Keratinocyte (primary cell): ENCODE data around the gene ZSCAN18. TPM values are rescaled to one million over a fixed set of nuclear protein-coding genes. Genes with fewer than 3 reads are reported as not detected.

Experiments
- DNase-seq: peaks from one replicate; pipeline ENCODE4 v3.0.0-alpha.2; 2011; ENCODE audit warnings: low read depth, missing footprints, low spot score
- FAIRE-seq: peaks from 2 replicates; lab custom pipeline; 2011; peaks lifted over from hg19 to GRCh38; lab: Jason Lieb, UNC
- H2AFZ ChIP-seq: 2 replicates; pipeline ENCODE4 v1.6.0; 2012; ENCODE audit warnings: low read length, control low read depth, inconsistent platforms; ENCODE audit not compliant: control insufficient read depth
- H3K27ac ChIP-seq: 2 replicates; pipeline ENCODE4 v1.5.1; 2011; ENCODE audit warnings: low read length; ENCODE audit not compliant: control insufficient read depth, insufficient read depth
- H3K27me3 ChIP-seq: 3 replicates; pipeline ENCODE4 v1.6.0; 2011; ENCODE audit warnings: low read length; ENCODE audit not compliant: control insufficient read depth, insufficient read depth; ENCODE audit errors: extremely low read depth
- H3K36me3 ChIP-seq, 2 experiments: 2 replicates in 1 of 2; 3 replicates in 1 of 2; pipeline ENCODE4 v1.5.1; 2011; ENCODE audit warnings: low read length in 2 of 2, mild to moderate bottlenecking in 1 of 2; ENCODE audit not compliant: control insufficient read depth in 2 of 2, insufficient read depth in 2 of 2; ENCODE audit errors: extremely low read depth in 1 of 2
- H3K4me1 ChIP-seq: 3 replicates; pipeline ENCODE4 v1.5.1; 2011; ENCODE audit warnings: low read length; ENCODE audit not compliant: control insufficient read depth, insufficient read depth; ENCODE audit errors: extremely low read depth
- H3K4me2 ChIP-seq: 3 replicates; pipeline ENCODE4 v1.6.0; 2011; ENCODE audit warnings: low read depth, low read length; ENCODE audit not compliant: control insufficient read depth, insufficient read depth; ENCODE audit errors: extremely low read depth
- H3K4me3 ChIP-seq, 3 experiments: fragments of 200-600 bp in 1 of 3; sonication (generic) in 1 of 3; 2 replicates in 2 of 3; 3 replicates in 1 of 3; pipeline ENCODE4 v1.5.1; 2011 to 2016; ENCODE audit warnings: low read length in 3 of 3, mild to moderate bottlenecking in 3 of 3, control low read depth in 2 of 3, inconsistent platforms in 1 of 3, low read depth in 1 of 3, mixed read lengths in 1 of 3, mixed run types in 1 of 3, moderate library complexity in 1 of 3; ENCODE audit not compliant: control insufficient read depth in 2 of 3, insufficient read depth in 2 of 3; ENCODE audit errors: extremely low read depth in 1 of 3
- H3K79me2 ChIP-seq: 2 replicates; pipeline ENCODE4 v1.6.0; 2012; ENCODE audit warnings: low read length; ENCODE audit not compliant: control insufficient read depth, insufficient read depth
- H3K9ac ChIP-seq: 3 replicates; pipeline ENCODE4 v1.6.0; 2011; ENCODE audit warnings: low read length; ENCODE audit not compliant: control insufficient read depth, insufficient read depth; ENCODE audit errors: extremely low read depth
- H3K9me1 ChIP-seq: 3 replicates; pipeline ENCODE4 v1.6.0; 2011; ENCODE audit warnings: low read length; ENCODE audit not compliant: control insufficient read depth, insufficient read depth; ENCODE audit errors: extremely low read depth
- H3K9me3 ChIP-seq: 2 replicates; pipeline ENCODE4 v1.5.1; 2012; ENCODE audit warnings: low read depth, low read length; ENCODE audit not compliant: control insufficient read depth
- H4K20me1 ChIP-seq: 3 replicates; pipeline ENCODE4 v1.6.0; 2011; ENCODE audit warnings: low read length; ENCODE audit not compliant: control insufficient read depth, insufficient read depth; ENCODE audit errors: extremely low read depth
- EZH2 ChIP-seq: IDR thresholded peaks from one replicate; pipeline ENCODE4 v1.6.1; 2012; ENCODE audit warnings: inconsistent platforms, mild to moderate bottlenecking, low read length, moderate library complexity
- dilution Hi-C: fragments of 300-500 bp; cut with MboI; formaldehyde crosslinking; loops from one replicate; pipeline ENCODE4 v1.7.0; 2020; ENCODE audit warnings: low sequenced_read_pairs; ENCODE audit not compliant: extremely low pct_ligation_motif_present
- polyA plus RNA-seq, 5 experiments: library from polyadenylated mRNA; depleted of rRNA in 3 of 5; stranded (reverse) in 3 of 5; stranded (forward) in 1 of 5; unstranded in 1 of 5; fragments of >200 nt; gene quantifications; 1 replicate in 1 of 5; 2 replicates in 3 of 5; 3 replicates in 1 of 5; pipeline versions ENCODE4 v1.2.1 to v1.2.3, GENCODE V29; 2011 to 2012; ENCODE audit warnings: missing spikeins in 2 of 5, low read depth in 1 of 5, low replicate concordance in 1 of 5
- TF ChIP-seq, protein P1 (sequence below), 3 experiments: IDR thresholded peaks in 1 of 3; conservative IDR thresholded peaks in 1 of 3; optimal IDR thresholded peaks in 1 of 3; 2 replicates in 2 of 3; 3 replicates in 1 of 3; pipeline versions ENCODE3 to v1.5.1; 2011; ENCODE audit warnings: low read length in 3 of 3, mild to moderate bottlenecking in 3 of 3, moderate library complexity in 2 of 3, control low read depth in 1 of 3, inconsistent platforms in 1 of 3; ENCODE audit not compliant: insufficient read depth in 2 of 3; ENCODE audit errors: extremely low read depth in 1 of 3

The ZSCAN18 gene
- polyA plus RNA-seq, 1 donor (not counting 4 experiments of a cell fraction or from before 2014, with no cell fraction given), result 16.1 TPM

DNA sequence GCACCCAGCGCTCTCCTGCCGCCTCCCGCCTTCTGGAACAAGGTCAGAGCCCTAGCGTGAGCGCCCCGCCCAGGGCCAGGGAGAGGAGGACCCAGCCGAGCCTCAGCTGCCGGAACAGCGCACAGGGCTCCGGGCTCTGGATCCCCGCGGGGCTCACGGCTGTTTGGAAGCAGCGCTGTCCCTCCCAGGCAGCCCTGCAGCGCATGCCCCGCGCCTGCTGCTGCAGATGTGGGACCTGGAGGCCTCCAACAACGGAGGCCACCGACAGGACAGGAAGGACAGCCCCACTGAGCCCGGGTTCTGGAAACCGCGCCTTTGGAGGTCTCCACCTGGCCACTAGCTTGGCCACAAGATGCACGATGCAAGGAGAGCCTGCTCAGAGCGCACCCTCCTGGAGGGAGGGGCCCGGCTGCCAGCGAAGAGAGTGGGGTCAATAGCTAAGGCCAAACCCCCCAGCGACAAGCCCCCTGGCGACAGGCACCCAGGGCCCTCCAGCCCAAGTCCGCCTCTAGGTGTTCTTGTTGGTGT is 12.6 kb downstream of the ZSCAN18 start:
- no peak overlapping the region for H3K9ac ChIP-seq
- DNase-seq (no peak), FAIRE-seq (no peak)
- peaks cover 30% of the 10 kb centered on the region for H3K9me3 ChIP-seq
- no peak overlapping the region for H3K4me2 ChIP-seq
- no peaks in the 10 kb centered on the region for H3K27me3 ChIP-seq
- no peak overlapping the region for H3K4me3 ChIP-seq
- no peaks in the 10 kb centered on the region for H3K79me2 ChIP-seq
- no peak overlapping the region for H2AFZ ChIP-seq
- TF ChIP-seq, protein P1, sequence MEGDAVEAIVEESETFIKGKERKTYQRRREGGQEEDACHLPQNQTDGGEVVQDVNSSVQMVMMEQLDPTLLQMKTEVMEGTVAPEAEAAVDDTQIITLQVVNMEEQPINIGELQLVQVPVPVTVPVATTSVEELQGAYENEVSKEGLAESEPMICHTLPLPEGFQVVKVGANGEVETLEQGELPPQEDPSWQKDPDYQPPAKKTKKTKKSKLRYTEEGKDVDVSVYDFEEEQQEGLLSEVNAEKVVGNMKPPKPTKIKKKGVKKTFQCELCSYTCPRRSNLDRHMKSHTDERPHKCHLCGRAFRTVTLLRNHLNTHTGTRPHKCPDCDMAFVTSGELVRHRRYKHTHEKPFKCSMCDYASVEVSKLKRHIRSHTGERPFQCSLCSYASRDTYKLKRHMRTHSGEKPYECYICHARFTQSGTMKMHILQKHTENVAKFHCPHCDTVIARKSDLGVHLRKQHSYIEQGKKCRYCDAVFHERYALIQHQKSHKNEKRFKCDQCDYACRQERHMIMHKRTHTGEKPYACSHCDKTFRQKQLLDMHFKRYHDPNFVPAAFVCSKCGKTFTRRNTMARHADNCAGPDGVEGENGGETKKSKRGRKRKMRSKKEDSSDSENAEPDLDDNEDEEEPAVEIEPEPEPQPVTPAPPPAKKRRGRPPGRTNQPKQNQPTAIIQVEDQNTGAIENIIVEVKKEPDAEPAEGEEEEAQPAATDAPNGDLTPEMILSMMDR (optimal IDR thresholded peaks at IDR 0.05 in 1 of 3, IDR thresholded peaks at IDR 0.05 in 1 of 3, conservative IDR thresholded peaks at IDR 0.05 in 1 of 3; ENCODE audit: extremely low read depth in 1 of 3, insufficient read depth in 2 of 3, low read length in 3 of 3), result no peak
- no peak for TF ChIP-seq EZH2
- H3K36me3 ChIP-seq, result peaks cover 0 to 12% of the 10 kb centered on the region in 2 experiments
- dilution Hi-C loops, result no loop called here
- H3K4me1 ChIP-seq, result no peaks in the 10 kb centered on the region
- no peaks in the 10 kb centered on the region for H4K20me1 ChIP-seq
- no peak overlapping the region for H3K27ac ChIP-seq
- H3K9me1 ChIP-seq, result no peaks in the 10 kb centered on the region

DNA sequence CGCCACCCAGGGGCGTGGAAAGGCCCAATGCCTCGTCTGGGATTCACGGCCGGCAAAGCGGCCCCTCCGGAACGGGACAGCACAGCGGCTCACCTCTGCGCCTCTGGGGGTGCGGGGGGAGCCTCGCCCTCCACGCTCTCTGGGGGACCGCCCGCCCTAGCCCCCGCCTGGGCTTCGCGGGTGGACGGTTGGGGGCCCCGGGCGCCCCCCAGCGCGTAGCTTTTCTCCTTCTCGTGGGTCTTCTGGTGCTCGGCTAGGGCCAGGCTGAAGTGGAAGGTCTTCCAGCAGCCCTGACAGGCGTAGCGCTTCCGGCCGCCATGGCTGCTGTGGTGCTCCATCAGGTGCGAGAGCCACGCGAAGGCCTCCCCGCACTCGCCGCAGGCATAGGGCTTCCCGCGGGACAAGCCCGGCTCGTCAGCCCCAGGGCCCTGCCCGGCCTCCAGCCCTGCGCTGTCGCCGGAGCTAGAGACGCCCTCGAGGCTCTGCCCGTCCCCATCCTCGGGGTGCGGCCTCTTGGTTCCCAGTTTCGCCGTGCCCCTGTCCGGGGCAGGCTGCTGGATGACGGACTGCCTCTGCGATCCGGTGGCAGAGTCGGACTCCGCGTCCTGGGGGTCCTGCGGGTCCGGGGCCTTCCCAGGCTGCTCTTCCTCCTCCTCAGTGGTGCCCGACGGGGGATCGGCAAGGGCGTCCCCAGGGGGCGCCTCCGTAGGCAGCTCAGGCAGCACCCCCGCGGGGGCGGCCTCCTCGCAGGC is 13.3 kb downstream of the ZSCAN18 start:
- no peaks in the 10 kb centered on the region for H3K79me2 ChIP-seq
- H3K9me3 ChIP-seq, result peaks cover 31% of the 10 kb centered on the region
- FAIRE-seq, result no peak
- H3K27me3 ChIP-seq, result no peaks in the 10 kb centered on the region
- no peak for DNase-seq
- no peak overlapping the region for H3K4me2 ChIP-seq
- H3K9me1 ChIP-seq, result no peaks in the 10 kb centered on the region
- no peak overlapping the region for H2AFZ ChIP-seq
- H3K27ac ChIP-seq, result no peak overlapping the region
- no peak for TF ChIP-seq EZH2
- TF ChIP-seq, protein P1 (optimal IDR thresholded peaks at IDR 0.05 in 1 of 3, IDR thresholded peaks at IDR 0.05 in 1 of 3, conservative IDR thresholded peaks at IDR 0.05 in 1 of 3; ENCODE audit: extremely low read depth in 1 of 3, insufficient read depth in 2 of 3, low read length in 3 of 3), result no peak
- dilution Hi-C loops, result no loop called here
- H3K4me1 ChIP-seq, result no peaks in the 10 kb centered on the region
- H3K36me3 ChIP-seq, result peaks cover 0 to 12% of the 10 kb centered on the region in 2 experiments
- no peaks in the 10 kb centered on the region for H4K20me1 ChIP-seq
- H3K4me3 ChIP-seq, result no peak overlapping the region
- H3K9ac ChIP-seq, result no peak overlapping the region
